Sigmoid colon (tissue), 7 donors: ENCODE measurements around the gene LRP1B. TPM values are rescaled to one million over a fixed set of nuclear protein-coding genes. Genes with fewer than 3 reads are reported as not detected.

ENCODE experiments used
- DNase-seq: peaks from one replicate; pipeline ENCODE4 v3.0.0-alpha.2; 2019
- H3K27ac ChIP-seq, 4 donors: fragments of 200-600 bp; sonication (generic); one replicate each; pipeline ENCODE4 v1.5.1; 2016 to 2019; ENCODE audit warnings: mild to moderate bottlenecking in 1 of 4
- H3K27me3 ChIP-seq, 3 donors: fragments of 200-600 bp; sonication (generic); one replicate each; pipeline ENCODE4 v1.5.1; 2019; ENCODE audit warnings: mild to moderate bottlenecking in 1 of 3
- H3K36me3 ChIP-seq, 4 donors: fragments of 200-600 bp; sonication (generic); one replicate each; pipeline ENCODE4 v1.5.1; 2016 to 2019
- H3K4me1 ChIP-seq, 4 donors: fragments of 200-600 bp; sonication (generic); one replicate each; pipeline ENCODE4 v1.5.1; 2017 to 2019
- H3K4me3 ChIP-seq, 4 donors: fragments of 200-600 bp; sonication (generic); one replicate each; pipeline ENCODE4 v1.5.1; 2017 to 2019; ENCODE audit warnings: mild to moderate bottlenecking in 2 of 4, moderate library complexity in 1 of 4
- H3K9me3 ChIP-seq, 4 donors: fragments of 200-600 bp in 3 of 4; sonication (generic) in 3 of 4; one replicate each; pipeline versions ENCODE4 v1.5.1 to v1.6.1; 2013 to 2019
- EP300 ChIP-seq, 4 donors: sonication (generic); formaldehyde crosslinking; IDR thresholded peaks; one replicate each; pipeline ENCODE4 v1.6.1; 2017; ENCODE audit warnings: antibody characterized with exemption in 4 of 4
- POLR2A ChIP-seq, 2 donors: fragments of 450-650 bp; IDR thresholded peaks; one replicate each; pipeline ENCODE4 v1.6.1; 2016; ENCODE audit warnings: antibody characterized with exemption in 2 of 2, mild to moderate bottlenecking in 2 of 2, moderate library complexity in 2 of 2
- POLR2AphosphoS5 ChIP-seq, 4 donors: sonication (generic); formaldehyde crosslinking; IDR thresholded peaks; one replicate each; pipeline ENCODE4 v1.6.1; 2017; ENCODE audit warnings: antibody characterized with exemption in 4 of 4
- WGBS, 2 donors: extraction: QIAGEN DNeasy Blood & Tissue Kit; methylation state at CpG; one replicate each; pipeline ENCODE4 v1.1.7; 2013; 5-methylcytosine and 5-hydroxymethylcytosine counted together
- intact Hi-C: fragments of 100-400 bp; cut with DNase I; formaldehyde crosslinking; loops from one replicate; pipeline ENCODE4 v1.15.1; 2023
- polyA plus RNA-seq, 3 donors: library from polyadenylated mRNA; stranded (reverse); fragments of 200-250 nt; gene quantifications; one replicate each; pipeline ENCODE4 v1.2.3, GENCODE V29; 2013
- total RNA-seq, 4 donors: library from RNA; depleted of rRNA; stranded (reverse); fragments of >200 nt; gene quantifications; one replicate each; pipeline ENCODE4 v1.1.0, GENCODE V29; 2016
- TF ChIP-seq, protein P1 (sequence below), 4 experiments: fragments of 450-650 bp in 3 of 4; fragments of 200-600 bp in 1 of 4; IDR thresholded peaks; one replicate each; pipeline ENCODE4 v1.5.1; 2016 to 2019; ENCODE audit warnings: antibody characterized with exemption in 4 of 4, mild to moderate bottlenecking in 3 of 4, moderate library complexity in 2 of 4
- donor health status: healthy with polysubstance abuse.
- donor health status: Bipolar disorder and iron deficiency.
- donor health status: healthy.

The LRP1B gene
- total and polyA plus RNA-seq, 7 donors, result 0.06 to 5.1 (median 2.0) TPM; not detected in 1

DNA sequence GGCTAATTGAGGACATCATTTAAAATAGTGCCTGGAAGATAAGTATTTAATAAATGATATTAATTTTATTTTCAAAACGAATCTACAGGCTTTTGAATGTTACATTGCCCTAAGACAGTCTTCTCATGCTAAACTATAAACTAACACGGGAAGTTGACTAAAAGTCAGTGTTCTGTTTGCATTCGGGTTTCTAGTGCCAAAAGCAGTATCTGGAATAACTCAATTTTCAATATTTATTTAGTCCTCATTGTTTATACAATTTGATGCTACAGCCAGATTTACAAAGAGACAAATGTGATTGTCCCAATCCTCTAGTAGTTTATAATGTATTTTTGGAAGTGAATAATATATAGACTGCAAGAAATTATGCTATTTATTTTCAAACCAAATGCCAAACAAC, 429.2 kb downstream of the LRP1B start:
- Histone ChIP-seq H3K4me1 (peaks cover 0 to 44% (median 28%) of the 10 kb centered on the region in 4 donors), H3K4me3 (no peak overlapping the region), H3K36me3 (no peaks in the 10 kb centered on the region), H3K9me3 (no peaks in the 10 kb centered on the region), H3K27me3 (no peaks in the 10 kb centered on the region), H3K27ac (peak overlapping the region in 3 of 4 donors; percentile 49 to 58 (median 55))
- no peak for DNase-seq
- intact Hi-C loops, result no loop called here
- TF ChIP-seq POLR2A (IDR thresholded peaks at IDR 0.05), result no peak
- TF ChIP-seq, protein P1, sequence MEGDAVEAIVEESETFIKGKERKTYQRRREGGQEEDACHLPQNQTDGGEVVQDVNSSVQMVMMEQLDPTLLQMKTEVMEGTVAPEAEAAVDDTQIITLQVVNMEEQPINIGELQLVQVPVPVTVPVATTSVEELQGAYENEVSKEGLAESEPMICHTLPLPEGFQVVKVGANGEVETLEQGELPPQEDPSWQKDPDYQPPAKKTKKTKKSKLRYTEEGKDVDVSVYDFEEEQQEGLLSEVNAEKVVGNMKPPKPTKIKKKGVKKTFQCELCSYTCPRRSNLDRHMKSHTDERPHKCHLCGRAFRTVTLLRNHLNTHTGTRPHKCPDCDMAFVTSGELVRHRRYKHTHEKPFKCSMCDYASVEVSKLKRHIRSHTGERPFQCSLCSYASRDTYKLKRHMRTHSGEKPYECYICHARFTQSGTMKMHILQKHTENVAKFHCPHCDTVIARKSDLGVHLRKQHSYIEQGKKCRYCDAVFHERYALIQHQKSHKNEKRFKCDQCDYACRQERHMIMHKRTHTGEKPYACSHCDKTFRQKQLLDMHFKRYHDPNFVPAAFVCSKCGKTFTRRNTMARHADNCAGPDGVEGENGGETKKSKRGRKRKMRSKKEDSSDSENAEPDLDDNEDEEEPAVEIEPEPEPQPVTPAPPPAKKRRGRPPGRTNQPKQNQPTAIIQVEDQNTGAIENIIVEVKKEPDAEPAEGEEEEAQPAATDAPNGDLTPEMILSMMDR (IDR thresholded peaks at IDR 0.05), result no peak
- TF ChIP-seq POLR2AphosphoS5 (IDR thresholded peaks at IDR 0.05), result peak in 1 of 4 donors; percentile 22
- no peak for TF ChIP-seq EP300 (IDR thresholded peaks at IDR 0.05)
- WGBS, 2 donors, result 37 to 57% methylated on average over 3 of the region's 3 CpGs

DNA sequence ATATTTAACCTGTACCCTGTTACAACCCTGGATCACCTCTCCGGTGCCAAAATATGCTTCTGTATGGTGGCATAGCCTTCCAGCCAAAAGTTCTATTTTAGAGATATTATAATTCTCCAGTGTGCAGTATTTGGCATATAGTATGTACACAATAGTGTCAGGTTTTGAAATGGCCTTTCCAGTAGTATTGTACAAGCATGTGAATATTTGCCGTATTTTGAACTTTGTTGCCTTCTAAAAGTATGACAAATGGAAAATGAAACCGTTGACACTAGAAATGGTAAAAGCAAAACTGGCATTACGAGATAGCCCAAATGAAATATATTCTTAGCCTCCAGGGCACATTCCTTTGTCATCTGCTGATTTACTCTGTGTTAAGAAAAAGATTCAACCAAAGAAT, 431.2 kb downstream of the LRP1B start:
- H3K9me3 ChIP-seq, result no peaks in the 10 kb centered on the region
- WGBS, 2 donors, result 84 to 88% methylated on average over 4 of the region's 4 CpGs
- no peaks in the 10 kb centered on the region for H3K27me3 ChIP-seq
- TF ChIP-seq, protein P1 (IDR thresholded peaks at IDR 0.05), result no peak
- no peak for TF ChIP-seq POLR2AphosphoS5 (IDR thresholded peaks at IDR 0.05)
- no peak for TF ChIP-seq EP300 (IDR thresholded peaks at IDR 0.05)
- TF ChIP-seq POLR2A (IDR thresholded peaks at IDR 0.05), result no peak
- DNase-seq, result no peak
- intact Hi-C loops, result no loop called here
- peak overlapping the region in 3 of 4 donors; percentile 27 to 58 (median 49) for H3K27ac ChIP-seq
- H3K4me3 ChIP-seq, result no peak overlapping the region
- peaks cover 0 to 48% (median 28%) of the 10 kb centered on the region in 4 donors for H3K4me1 ChIP-seq
- no peaks in the 10 kb centered on the region for H3K36me3 ChIP-seq

DNA sequence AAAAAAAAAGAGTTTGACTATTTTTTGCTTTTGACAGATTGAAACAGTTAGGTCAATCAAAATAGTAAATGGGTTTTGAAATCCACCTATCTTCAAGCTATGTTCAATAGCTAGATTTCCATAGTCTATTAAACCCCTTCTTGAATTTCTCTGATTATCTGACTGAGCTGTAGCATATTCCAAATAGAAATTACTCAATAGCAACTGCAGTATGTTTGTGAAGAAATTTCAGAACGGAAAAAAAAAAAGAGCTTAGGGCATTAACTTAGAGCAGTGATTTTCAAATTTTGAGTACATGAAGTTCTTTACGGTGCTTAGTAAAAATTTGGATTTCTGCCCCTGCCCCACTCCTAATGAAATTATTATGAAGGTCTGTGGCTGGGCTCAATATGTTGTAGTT, 432.3 kb downstream of the LRP1B start:
- intact Hi-C loops, result no loop called here
- Histone ChIP-seq H3K4me3 (no peak overlapping the region), H3K27ac (no peak overlapping the region), H3K9me3 (no peaks in the 10 kb centered on the region), H3K36me3 (no peaks in the 10 kb centered on the region), H3K27me3 (no peaks in the 10 kb centered on the region), H3K4me1 (peaks cover 0 to 48% (median 28%) of the 10 kb centered on the region in 4 donors)
- WGBS, 2 donors, result 87 to 88% methylated on average over 2 of the region's 2 CpGs
- no peak for DNase-seq
- no peak for TF ChIP-seq POLR2A (IDR thresholded peaks at IDR 0.05)
- no peak for TF ChIP-seq POLR2AphosphoS5 (IDR thresholded peaks at IDR 0.05)
- TF ChIP-seq EP300 (IDR thresholded peaks at IDR 0.05), result no peak
- TF ChIP-seq, protein P1 (IDR thresholded peaks at IDR 0.05), result no peak

- no peak overlapping the region for H3K27ac ChIP-seq
- H3K36me3 ChIP-seq, result no peaks in the 10 kb centered on the region
- H3K27me3 ChIP-seq, result no peaks in the 10 kb centered on the region
- no peaks in the 10 kb centered on the region for H3K9me3 ChIP-seq
- H3K4me1 ChIP-seq, result peaks cover 0 to 39% (median 25%) of the 10 kb centered on the region in 4 donors
- no peak overlapping the region for H3K4me3 ChIP-seq
- no peak for TF ChIP-seq POLR2AphosphoS5 (IDR thresholded peaks at IDR 0.05)
- no peak for DNase-seq
- intact Hi-C loops, result no loop called here
- 80 to 85% methylated on average over 3 of the region's 3 CpGs for WGBS, 2 donors
These were observed 433.8 kb downstream of the LRP1B start for GRCh38 chr2:141697035-141697434.

DNA sequence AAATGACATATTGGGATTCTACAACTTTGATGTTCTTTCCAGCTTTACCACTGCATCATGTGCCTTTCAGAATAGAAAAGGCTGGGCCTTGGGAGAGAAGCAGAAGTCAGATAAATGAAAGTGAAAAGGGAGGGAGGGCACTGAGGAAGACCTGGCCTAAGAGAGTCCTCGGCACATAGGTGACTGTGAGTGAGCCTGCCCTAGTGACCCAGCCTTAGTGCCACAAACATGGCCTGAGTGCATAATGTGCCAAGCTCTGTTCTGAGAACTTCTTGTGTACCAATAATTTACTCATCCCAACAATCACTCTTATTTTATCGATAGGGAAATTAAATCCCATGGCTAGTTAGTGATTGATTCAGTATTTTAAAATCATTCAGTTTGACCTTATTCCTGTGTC, 436.6 kb downstream of the LRP1B start:
- TF ChIP-seq, protein P1 (IDR thresholded peaks at IDR 0.05), result no peak
- TF ChIP-seq EP300 (IDR thresholded peaks at IDR 0.05) (no peak), POLR2AphosphoS5 (IDR thresholded peaks at IDR 0.05) (no peak), POLR2A (IDR thresholded peaks at IDR 0.05) (no peak)
- intact Hi-C loops, result no loop called here
- no peaks in the 10 kb centered on the region for H3K27me3 ChIP-seq
- H3K36me3 ChIP-seq, result no peaks in the 10 kb centered on the region
- no peaks in the 10 kb centered on the region for H3K9me3 ChIP-seq
- 84 to 95% methylated on average over 2 of the region's 2 CpGs for WGBS, 2 donors
- peaks cover 0 to 16% (median 7%) of the 10 kb centered on the region in 4 donors for H3K4me1 ChIP-seq
- no peak for DNase-seq
- H3K4me3 ChIP-seq, result no peak overlapping the region
- no peak overlapping the region for H3K27ac ChIP-seq
